ENCODE measurements around the gene CTXND1.

DNA sequence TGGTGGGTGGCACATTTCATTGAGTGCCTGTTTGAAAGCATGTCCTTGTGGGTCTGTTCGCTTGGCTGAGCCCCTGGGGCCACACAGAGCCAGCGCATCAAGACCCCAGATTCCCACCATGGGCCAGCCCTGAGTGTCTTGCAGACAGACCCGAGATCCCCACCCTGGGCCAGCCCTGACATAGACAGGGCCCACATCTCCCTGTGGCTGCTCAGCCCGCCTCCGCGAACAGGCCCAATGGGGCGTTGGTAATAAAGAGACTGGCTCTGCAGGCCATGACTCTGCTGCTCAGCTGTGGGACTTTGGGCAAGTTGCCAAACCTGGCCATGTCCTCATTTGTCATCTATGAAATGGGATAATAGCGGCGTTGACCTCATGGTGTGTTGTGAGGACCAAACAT lies 76.6 kb downstream of the CTXND1 start:
- TF ChIP-seq, protein P1, sequence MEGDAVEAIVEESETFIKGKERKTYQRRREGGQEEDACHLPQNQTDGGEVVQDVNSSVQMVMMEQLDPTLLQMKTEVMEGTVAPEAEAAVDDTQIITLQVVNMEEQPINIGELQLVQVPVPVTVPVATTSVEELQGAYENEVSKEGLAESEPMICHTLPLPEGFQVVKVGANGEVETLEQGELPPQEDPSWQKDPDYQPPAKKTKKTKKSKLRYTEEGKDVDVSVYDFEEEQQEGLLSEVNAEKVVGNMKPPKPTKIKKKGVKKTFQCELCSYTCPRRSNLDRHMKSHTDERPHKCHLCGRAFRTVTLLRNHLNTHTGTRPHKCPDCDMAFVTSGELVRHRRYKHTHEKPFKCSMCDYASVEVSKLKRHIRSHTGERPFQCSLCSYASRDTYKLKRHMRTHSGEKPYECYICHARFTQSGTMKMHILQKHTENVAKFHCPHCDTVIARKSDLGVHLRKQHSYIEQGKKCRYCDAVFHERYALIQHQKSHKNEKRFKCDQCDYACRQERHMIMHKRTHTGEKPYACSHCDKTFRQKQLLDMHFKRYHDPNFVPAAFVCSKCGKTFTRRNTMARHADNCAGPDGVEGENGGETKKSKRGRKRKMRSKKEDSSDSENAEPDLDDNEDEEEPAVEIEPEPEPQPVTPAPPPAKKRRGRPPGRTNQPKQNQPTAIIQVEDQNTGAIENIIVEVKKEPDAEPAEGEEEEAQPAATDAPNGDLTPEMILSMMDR (IDR thresholded peaks at IDR 0.05), result no peak
- TF ChIP-seq POLR2A (IDR thresholded peaks at IDR 0.05), result no peak

Measured in right lobe of liver (tissue), 4 donors.